Measurements from ENCODE around the gene CBARP. TPM values are rescaled to one million over a fixed set of nuclear protein-coding genes. Genes with fewer than 3 reads are reported as not detected.

The CBARP gene
- total and polyA plus RNA-seq, 9 of the 15 experiments (the other 6 are each of a cell fraction or from before 2014, with no cell fraction given): 0.03 to 8.9 (median 1.2) TPM; not detected in 1

DNA sequence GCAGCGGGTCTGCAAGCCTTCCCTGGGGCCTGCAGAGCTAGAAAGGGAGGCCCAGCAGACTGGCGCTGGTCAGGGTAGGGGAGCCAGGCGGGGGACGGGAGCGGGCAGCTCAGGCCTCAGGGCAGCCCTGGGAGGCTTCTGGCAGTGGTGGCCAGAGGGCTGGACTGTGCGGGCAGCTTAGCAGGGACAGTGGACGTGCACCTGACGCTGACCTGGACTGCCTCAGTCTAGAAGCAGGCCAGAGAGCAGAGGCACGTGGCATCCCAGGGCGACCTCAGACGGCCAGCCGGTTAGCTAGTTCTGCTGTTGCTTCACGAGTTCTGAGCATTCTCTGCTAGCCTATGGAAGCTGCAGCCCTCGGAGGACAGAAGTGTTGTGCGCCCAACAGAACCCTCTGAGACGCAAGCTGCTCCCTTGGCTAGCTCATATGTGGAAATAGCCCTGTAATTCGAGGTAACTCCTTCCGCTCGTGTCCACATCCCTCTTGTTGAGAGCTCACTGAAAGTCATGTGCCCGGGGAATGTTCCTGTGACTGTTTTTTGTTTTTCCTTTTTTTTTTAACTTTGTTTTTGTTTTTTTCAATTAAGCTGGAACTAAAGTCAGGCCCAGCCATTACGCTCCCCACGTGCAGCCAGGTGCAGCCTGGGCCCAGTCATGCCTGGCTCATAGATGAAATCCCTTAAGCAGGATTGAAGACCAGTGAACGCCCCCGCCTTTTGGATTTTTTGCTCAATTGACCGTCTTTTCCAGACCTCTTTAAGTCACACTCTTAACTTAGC lies 35.6 kb upstream of the CBARP start (continued):
- TF ChIP-seq, protein P1, sequence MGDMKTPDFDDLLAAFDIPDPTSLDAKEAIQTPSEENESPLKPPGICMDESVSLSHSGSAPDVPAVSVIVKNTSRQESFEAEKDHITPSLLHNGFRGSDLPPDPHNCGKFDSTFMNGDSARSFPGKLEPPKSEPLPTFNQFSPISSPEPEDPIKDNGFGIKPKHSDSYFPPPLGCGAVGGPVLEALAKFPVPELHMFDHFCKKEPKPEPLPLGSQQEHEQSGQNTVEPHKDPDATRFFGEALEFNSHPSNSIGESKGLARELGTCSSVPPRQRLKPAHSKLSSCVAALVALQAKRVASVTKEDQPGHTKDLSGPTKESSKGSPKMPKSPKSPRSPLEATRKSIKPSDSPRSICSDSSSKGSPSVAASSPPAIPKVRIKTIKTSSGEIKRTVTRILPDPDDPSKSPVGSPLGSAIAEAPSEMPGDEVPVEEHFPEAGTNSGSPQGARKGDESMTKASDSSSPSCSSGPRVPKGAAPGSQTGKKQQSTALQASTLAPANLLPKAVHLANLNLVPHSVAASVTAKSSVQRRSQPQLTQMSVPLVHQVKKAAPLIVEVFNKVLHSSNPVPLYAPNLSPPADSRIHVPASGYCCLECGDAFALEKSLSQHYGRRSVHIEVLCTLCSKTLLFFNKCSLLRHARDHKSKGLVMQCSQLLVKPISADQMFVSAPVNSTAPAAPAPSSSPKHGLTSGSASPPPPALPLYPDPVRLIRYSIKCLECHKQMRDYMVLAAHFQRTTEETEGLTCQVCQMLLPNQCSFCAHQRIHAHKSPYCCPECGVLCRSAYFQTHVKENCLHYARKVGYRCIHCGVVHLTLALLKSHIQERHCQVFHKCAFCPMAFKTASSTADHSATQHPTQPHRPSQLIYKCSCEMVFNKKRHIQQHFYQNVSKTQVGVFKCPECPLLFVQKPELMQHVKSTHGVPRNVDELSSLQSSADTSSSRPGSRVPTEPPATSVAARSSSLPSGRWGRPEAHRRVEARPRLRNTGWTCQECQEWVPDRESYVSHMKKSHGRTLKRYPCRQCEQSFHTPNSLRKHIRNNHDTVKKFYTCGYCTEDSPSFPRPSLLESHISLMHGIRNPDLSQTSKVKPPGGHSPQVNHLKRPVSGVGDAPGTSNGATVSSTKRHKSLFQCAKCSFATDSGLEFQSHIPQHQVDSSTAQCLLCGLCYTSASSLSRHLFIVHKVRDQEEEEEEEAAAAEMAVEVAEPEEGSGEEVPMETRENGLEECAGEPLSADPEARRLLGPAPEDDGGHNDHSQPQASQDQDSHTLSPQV (IDR thresholded peaks at IDR 0.05): peak; percentile 28; the same call in 1 of the 2 replicates
- TF ChIP-seq RUNX1 (IDR thresholded peaks at IDR 0.05; ENCODE audit: low read depth) (peak; percentile 44; the same call in 1 of the 2 replicates), PML (IDR thresholded peaks at IDR 0.05; ENCODE audit: low read length) (0 out of 2 replicates have a peak, but pooled peaks have one; percentile 18), KLF6 (CRISPR knock-in tag; IDR thresholded peaks at IDR 0.05; ENCODE audit: borderline replicate concordance) (no peak), U2AF2 (optimal IDR thresholded peaks at IDR 0.05; ENCODE audit: low read depth, low read length) (no peak), ZBTB1 (CRISPR knock-in tag; IDR thresholded peaks at IDR 0.05; ENCODE audit: borderline replicate concordance, low read depth) (no peak), FIP1L1 (IDR thresholded peaks at IDR 0.05; ENCODE audit: low read depth, low read length, poor library complexity, severe bottlenecking) (peak; percentile 36), XRCC3 (IDR thresholded peaks at IDR 0.05) (no peak), CHD2 (IDR thresholded peaks at IDR 0.05; ENCODE audit: low read depth, low read length) (no peak), SNRNP70 (optimal IDR thresholded peaks at IDR 0.05; ENCODE audit: low read depth, low read length) (no peak), HDAC8 (tag; IDR thresholded peaks at IDR 0.05) (no peak), NR2C2 (CRISPR knock-in tag; IDR thresholded peaks at IDR 0.05) (no peak), NR2C2 (tag; IDR thresholded peaks at IDR 0.05) (no peak), BMI1 (IDR thresholded peaks at IDR 0.05; ENCODE audit: low read length) (no peak)
- TF ChIP-seq, protein P2, sequence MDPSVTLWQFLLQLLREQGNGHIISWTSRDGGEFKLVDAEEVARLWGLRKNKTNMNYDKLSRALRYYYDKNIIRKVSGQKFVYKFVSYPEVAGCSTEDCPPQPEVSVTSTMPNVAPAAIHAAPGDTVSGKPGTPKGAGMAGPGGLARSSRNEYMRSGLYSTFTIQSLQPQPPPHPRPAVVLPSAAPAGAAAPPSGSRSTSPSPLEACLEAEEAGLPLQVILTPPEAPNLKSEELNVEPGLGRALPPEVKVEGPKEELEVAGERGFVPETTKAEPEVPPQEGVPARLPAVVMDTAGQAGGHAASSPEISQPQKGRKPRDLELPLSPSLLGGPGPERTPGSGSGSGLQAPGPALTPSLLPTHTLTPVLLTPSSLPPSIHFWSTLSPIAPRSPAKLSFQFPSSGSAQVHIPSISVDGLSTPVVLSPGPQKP (CRISPR knock-in tag; IDR thresholded peaks at IDR 0.05): no peak
- TF ChIP-seq, protein P3, sequence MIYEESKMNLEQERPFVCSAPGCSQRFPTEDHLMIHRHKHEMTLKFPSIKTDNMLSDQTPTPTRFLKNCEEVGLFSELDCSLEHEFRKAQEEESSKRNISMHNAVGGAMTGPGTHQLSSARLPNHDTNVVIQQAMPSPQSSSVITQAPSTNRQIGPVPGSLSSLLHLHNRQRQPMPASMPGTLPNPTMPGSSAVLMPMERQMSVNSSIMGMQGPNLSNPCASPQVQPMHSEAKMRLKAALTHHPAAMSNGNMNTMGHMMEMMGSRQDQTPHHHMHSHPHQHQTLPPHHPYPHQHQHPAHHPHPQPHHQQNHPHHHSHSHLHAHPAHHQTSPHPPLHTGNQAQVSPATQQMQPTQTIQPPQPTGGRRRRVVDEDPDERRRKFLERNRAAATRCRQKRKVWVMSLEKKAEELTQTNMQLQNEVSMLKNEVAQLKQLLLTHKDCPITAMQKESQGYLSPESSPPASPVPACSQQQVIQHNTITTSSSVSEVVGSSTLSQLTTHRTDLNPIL (CRISPR knock-in tag; IDR thresholded peaks at IDR 0.05): no peak
- TF ChIP-seq, protein P4, sequence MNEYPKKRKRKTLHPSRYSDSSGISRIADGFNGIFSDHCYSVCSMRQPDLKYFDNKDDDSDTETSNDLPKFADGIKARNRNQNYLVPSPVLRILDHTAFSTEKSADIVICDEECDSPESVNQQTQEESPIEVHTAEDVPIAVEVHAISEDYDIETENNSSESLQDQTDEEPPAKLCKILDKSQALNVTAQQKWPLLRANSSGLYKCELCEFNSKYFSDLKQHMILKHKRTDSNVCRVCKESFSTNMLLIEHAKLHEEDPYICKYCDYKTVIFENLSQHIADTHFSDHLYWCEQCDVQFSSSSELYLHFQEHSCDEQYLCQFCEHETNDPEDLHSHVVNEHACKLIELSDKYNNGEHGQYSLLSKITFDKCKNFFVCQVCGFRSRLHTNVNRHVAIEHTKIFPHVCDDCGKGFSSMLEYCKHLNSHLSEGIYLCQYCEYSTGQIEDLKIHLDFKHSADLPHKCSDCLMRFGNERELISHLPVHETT (CRISPR knock-in tag; conservative IDR thresholded peaks at IDR 0.05 in 1 of 2, IDR thresholded peaks at IDR 0.05 in 1 of 2): no peak

Measured in K562 (cell line).